Activated naive CD8-positive, alpha-beta T cell treated with anti-CD3 and anti-CD28 coated beads for 36 hours (primary cell): ENCODE data around the gene EEFSEC. TPM values are rescaled to one million over a fixed set of nuclear protein-coding genes. Genes with fewer than 3 reads are reported as not detected.

Source experiments
- DNase-seq: peaks from one replicate; pipeline ENCODE4 v3.0.0; 2021
- H3K27ac Mint-ChIP-seq: one replicate; pipeline ENCODE4 v1.8.0; 2022; ENCODE audit warnings: mild to moderate bottlenecking, moderate library complexity, mixed read lengths
- H3K27me3 Mint-ChIP-seq: one replicate; pipeline ENCODE4 v1.8.0; 2022; ENCODE audit warnings: mild to moderate bottlenecking, mixed read lengths
- H3K36me3 Mint-ChIP-seq: one replicate; pipeline ENCODE4 v1.8.0; 2021; ENCODE audit warnings: mild to moderate bottlenecking, mixed read lengths
- H3K4me1 Mint-ChIP-seq: one replicate; pipeline ENCODE4 v1.8.0; 2021; ENCODE audit warnings: mixed read lengths
- H3K4me3 Mint-ChIP-seq: one replicate; pipeline ENCODE4 v1.8.0; 2022; ENCODE audit warnings: mild to moderate bottlenecking, moderate library complexity, mixed read lengths
- H3K9me3 Mint-ChIP-seq: one replicate; pipeline ENCODE4 v1.8.0; 2022; ENCODE audit warnings: mixed read lengths
- total RNA-seq, 2 experiments: library from RNA; stranded (reverse); gene quantifications; one replicate each; pipeline ENCODE4 v1.2.3, GENCODE V29; 2021

EEFSEC gene
- total RNA-seq, 2 experiments from 2014 or later: 22.4 to 23.9 TPM

GRCh38 chr3:128426128-128426921 lies 273.0 kb downstream of the EEFSEC start:
- DNase-seq: peak; percentile 76
- Mint-ChIP-seq H3K4me1 (no peaks in the 10 kb centered on the region), H3K27me3 (peaks cover 30% of the 10 kb centered on the region), H3K27ac (no peak overlapping the region), H3K4me3 (no peak overlapping the region), H3K36me3 (no peaks in the 10 kb centered on the region), H3K9me3 (no peaks in the 10 kb centered on the region)

GRCh38 chr3:128427175-128427857 lies 274.0 kb downstream of the EEFSEC start:
- H3K27ac Mint-ChIP-seq: no peak overlapping the region
- H3K4me3 Mint-ChIP-seq: no peak overlapping the region
- peaks cover 5% of the 10 kb centered on the region for H3K4me1 Mint-ChIP-seq
- no peaks in the 10 kb centered on the region for H3K9me3 Mint-ChIP-seq
- no peaks in the 10 kb centered on the region for H3K36me3 Mint-ChIP-seq
- H3K27me3 Mint-ChIP-seq: peaks cover 40% of the 10 kb centered on the region
- DNase-seq: no peak

GRCh38 chr3:128427872-128428822 lies 274.9 kb downstream of the EEFSEC start:
- peaks cover 44% of the 10 kb centered on the region for H3K27me3 Mint-ChIP-seq
- DNase-seq: no peak
- no peak overlapping the region for H3K4me3 Mint-ChIP-seq
- H3K9me3 Mint-ChIP-seq: no peaks in the 10 kb centered on the region
- peaks cover 7% of the 10 kb centered on the region for H3K4me1 Mint-ChIP-seq
- H3K36me3 Mint-ChIP-seq: no peaks in the 10 kb centered on the region
- H3K27ac Mint-ChIP-seq: no peak overlapping the region

- Mint-ChIP-seq H3K4me1 (peaks cover 7% of the 10 kb centered on the region), H3K4me3 (no peak overlapping the region), H3K27ac (no peak overlapping the region), H3K36me3 (no peaks in the 10 kb centered on the region), H3K27me3 (peaks cover 54% of the 10 kb centered on the region), H3K9me3 (no peaks in the 10 kb centered on the region)
- no peak for DNase-seq
Measured at GRCh38 chr3:128429275-128429674, 276.0 kb downstream of the EEFSEC start.

- Mint-ChIP-seq H3K36me3 (no peaks in the 10 kb centered on the region), H3K4me1 (peaks cover 7% of the 10 kb centered on the region), H3K4me3 (no peak overlapping the region), H3K27ac (no peak overlapping the region), H3K9me3 (no peaks in the 10 kb centered on the region), H3K27me3 (peaks cover 58% of the 10 kb centered on the region)
- DNase-seq: no peak
Measured at GRCh38 chr3:128429751-128430150, 276.5 kb downstream of the EEFSEC start.

- H3K36me3 Mint-ChIP-seq: no peaks in the 10 kb centered on the region
- no peaks in the 10 kb centered on the region for H3K9me3 Mint-ChIP-seq
- H3K27ac Mint-ChIP-seq: no peak overlapping the region
- H3K4me3 Mint-ChIP-seq: no peak overlapping the region
- H3K4me1 Mint-ChIP-seq: peaks cover 7% of the 10 kb centered on the region
- no peak for DNase-seq
- H3K27me3 Mint-ChIP-seq: peaks cover 61% of the 10 kb centered on the region
Measured at GRCh38 chr3:128430301-128430700, 277.0 kb downstream of the EEFSEC start.

GRCh38 chr3:128430731-128431130 lies 277.4 kb downstream of the EEFSEC start:
- no peaks in the 10 kb centered on the region for H3K9me3 Mint-ChIP-seq
- no peaks in the 10 kb centered on the region for H3K36me3 Mint-ChIP-seq
- DNase-seq: no peak
- peaks cover 7% of the 10 kb centered on the region for H3K4me1 Mint-ChIP-seq
- no peak overlapping the region for H3K27ac Mint-ChIP-seq
- peaks cover 63% of the 10 kb centered on the region for H3K27me3 Mint-ChIP-seq
- no peak overlapping the region for H3K4me3 Mint-ChIP-seq

- H3K9me3 Mint-ChIP-seq: no peaks in the 10 kb centered on the region
- peaks cover 7% of the 10 kb centered on the region for H3K4me1 Mint-ChIP-seq
- peaks cover 66% of the 10 kb centered on the region for H3K27me3 Mint-ChIP-seq
- peak overlapping the region; percentile 51 for H3K4me3 Mint-ChIP-seq
- no peak for DNase-seq
- no peaks in the 10 kb centered on the region for H3K36me3 Mint-ChIP-seq
- no peak overlapping the region for H3K27ac Mint-ChIP-seq
Measured at GRCh38 chr3:128431803-128432300, 278.6 kb downstream of the EEFSEC start.

- peaks cover 7% of the 10 kb centered on the region for H3K4me1 Mint-ChIP-seq
- H3K27ac Mint-ChIP-seq: no peak overlapping the region
- no peak for DNase-seq
- peak overlapping the region; percentile 51 for H3K4me3 Mint-ChIP-seq
- peaks cover 70% of the 10 kb centered on the region for H3K27me3 Mint-ChIP-seq
- H3K36me3 Mint-ChIP-seq: no peaks in the 10 kb centered on the region
- no peaks in the 10 kb centered on the region for H3K9me3 Mint-ChIP-seq
Measured at GRCh38 chr3:128432301-128432970, 279.2 kb downstream of the EEFSEC start.

GRCh38 chr3:128432971-128433836 lies 279.9 kb downstream of the EEFSEC start:
- Mint-ChIP-seq H3K27me3 (peaks cover 68% of the 10 kb centered on the region), H3K9me3 (no peaks in the 10 kb centered on the region)

GRCh38 chr3:128433837-128434165 lies 280.5 kb downstream of the EEFSEC start:
- Mint-ChIP-seq H3K4me3 (no peak overlapping the region), H3K36me3 (no peaks in the 10 kb centered on the region), H3K9me3 (no peaks in the 10 kb centered on the region), H3K27ac (no peak overlapping the region), H3K27me3 (peaks cover 62% of the 10 kb centered on the region), H3K4me1 (peaks cover 7% of the 10 kb centered on the region)
- no peak for DNase-seq

More at GRCh38 chr3:128432971-128433836, 279.9 kb downstream of the EEFSEC start:
- no peak for DNase-seq
- peaks cover 7% of the 10 kb centered on the region for H3K4me1 Mint-ChIP-seq
- H3K27ac Mint-ChIP-seq: no peak overlapping the region
- no peaks in the 10 kb centered on the region for H3K36me3 Mint-ChIP-seq
- no peak overlapping the region for H3K4me3 Mint-ChIP-seq

- H3K27ac Mint-ChIP-seq: no peak overlapping the region
- H3K4me3 Mint-ChIP-seq: no peak overlapping the region
- peaks cover 61% of the 10 kb centered on the region for H3K27me3 Mint-ChIP-seq
- H3K9me3 Mint-ChIP-seq: no peaks in the 10 kb centered on the region
- H3K4me1 Mint-ChIP-seq: peaks cover 7% of the 10 kb centered on the region
- DNase-seq: no peak
- H3K36me3 Mint-ChIP-seq: no peaks in the 10 kb centered on the region
Measured at GRCh38 chr3:128434524-128434923, 281.2 kb downstream of the EEFSEC start.

- DNase-seq: no peak
- H3K36me3 Mint-ChIP-seq: no peaks in the 10 kb centered on the region
- H3K27me3 Mint-ChIP-seq: peaks cover 64% of the 10 kb centered on the region
- peaks cover 7% of the 10 kb centered on the region for H3K4me1 Mint-ChIP-seq
- H3K4me3 Mint-ChIP-seq: no peak overlapping the region
- H3K9me3 Mint-ChIP-seq: no peaks in the 10 kb centered on the region
- no peak overlapping the region for H3K27ac Mint-ChIP-seq
Measured at GRCh38 chr3:128435058-128435457, 281.8 kb downstream of the EEFSEC start.

- H3K4me1 Mint-ChIP-seq: peaks cover 7% of the 10 kb centered on the region
- H3K4me3 Mint-ChIP-seq: no peak overlapping the region
- H3K27ac Mint-ChIP-seq: no peak overlapping the region
- H3K27me3 Mint-ChIP-seq: peaks cover 59% of the 10 kb centered on the region
- H3K9me3 Mint-ChIP-seq: no peaks in the 10 kb centered on the region
- no peaks in the 10 kb centered on the region for H3K36me3 Mint-ChIP-seq
- DNase-seq: no peak
Measured at GRCh38 chr3:128435561-128435960, 282.3 kb downstream of the EEFSEC start.
